ENCODE data around the gene MRPS16. TPM values are rescaled to one million over a fixed set of nuclear protein-coding genes. Genes with fewer than 3 reads are reported as not detected.

MRPS16 gene
- total RNA-seq, 1 donor from 2014 or later: 57.4 TPM

DNA sequence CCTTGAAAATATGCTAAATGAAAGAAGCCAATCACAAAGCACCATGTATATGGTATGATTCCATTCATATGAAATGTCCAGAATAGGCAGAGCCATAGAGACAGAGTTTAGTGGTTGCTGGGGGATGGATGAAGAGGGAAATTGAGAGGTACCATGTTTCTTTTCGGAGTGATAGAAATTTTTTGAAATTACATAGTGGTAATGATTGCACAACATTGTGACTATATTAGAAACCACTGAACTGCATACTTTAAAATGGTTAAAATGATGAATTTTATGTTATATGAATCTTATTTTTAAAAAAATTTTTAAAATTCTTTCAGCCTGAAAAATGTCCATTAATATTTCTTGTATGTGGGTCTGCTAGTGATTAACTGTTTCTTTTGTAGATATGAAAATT lies 31.5 kb downstream of the MRPS16 start:
- no peak overlapping the region for H3K4me3 ChIP-seq (ENCODE audit: low read length in 3 of 3)
- no peaks in the 10 kb centered on the region for H3K9me3 ChIP-seq (ENCODE audit: control insufficient read depth in 3 of 3, low read length in 3 of 3)
- H3K9ac ChIP-seq (ENCODE audit: low read depth in 1 of 3, low read length in 3 of 3): no peak overlapping the region
- no peak overlapping the region for H3K27ac ChIP-seq (ENCODE audit: low read depth, low read length)
- peaks cover 10 to 19% (median 16%) of the 10 kb centered on the region in 3 donors for H3K36me3 ChIP-seq (ENCODE audit: control insufficient read depth in 3 of 3, insufficient read depth in 3 of 3, low read length in 3 of 3)
- H3K27me3 ChIP-seq (ENCODE audit: control insufficient read depth in 3 of 3, insufficient read depth in 3 of 3, low read length in 3 of 3): no peaks in the 10 kb centered on the region
- H3K4me1 ChIP-seq (ENCODE audit: control insufficient read depth in 3 of 3, insufficient read depth in 3 of 3, low read length in 3 of 3): no peaks in the 10 kb centered on the region

DNA sequence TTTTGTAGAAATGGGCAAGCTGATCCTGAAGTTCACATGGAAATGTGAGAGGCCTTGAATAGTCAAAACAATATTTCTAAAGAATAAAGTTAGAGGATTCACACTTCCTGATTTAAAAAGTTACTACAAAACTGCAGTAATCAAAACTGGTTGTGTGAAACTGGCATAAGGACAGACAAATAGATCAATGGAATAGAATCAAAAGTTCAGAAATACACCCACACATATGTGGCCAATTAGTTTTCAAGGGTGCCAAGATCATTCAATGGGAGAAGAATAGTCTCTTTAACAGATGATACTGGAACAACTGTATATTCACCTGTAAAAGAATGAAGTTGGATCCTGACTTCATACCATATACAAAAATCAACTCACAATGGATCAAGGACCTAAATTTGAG lies 33.1 kb downstream of the MRPS16 start:
- H3K36me3 ChIP-seq (ENCODE audit: control insufficient read depth in 3 of 3, insufficient read depth in 3 of 3, low read length in 3 of 3): peaks cover 10 to 19% (median 16%) of the 10 kb centered on the region in 3 donors
- no peaks in the 10 kb centered on the region for H3K27me3 ChIP-seq (ENCODE audit: control insufficient read depth in 3 of 3, insufficient read depth in 3 of 3, low read length in 3 of 3)
- H3K9ac ChIP-seq (ENCODE audit: low read depth in 1 of 3, low read length in 3 of 3): no peak overlapping the region
- no peaks in the 10 kb centered on the region for H3K4me1 ChIP-seq (ENCODE audit: control insufficient read depth in 3 of 3, insufficient read depth in 3 of 3, low read length in 3 of 3)
- no peak overlapping the region for H3K4me3 ChIP-seq (ENCODE audit: low read length in 3 of 3)
- no peak overlapping the region for H3K27ac ChIP-seq (ENCODE audit: low read depth, low read length)
- H3K9me3 ChIP-seq (ENCODE audit: control insufficient read depth in 3 of 3, low read length in 3 of 3): no peaks in the 10 kb centered on the region

DNA sequence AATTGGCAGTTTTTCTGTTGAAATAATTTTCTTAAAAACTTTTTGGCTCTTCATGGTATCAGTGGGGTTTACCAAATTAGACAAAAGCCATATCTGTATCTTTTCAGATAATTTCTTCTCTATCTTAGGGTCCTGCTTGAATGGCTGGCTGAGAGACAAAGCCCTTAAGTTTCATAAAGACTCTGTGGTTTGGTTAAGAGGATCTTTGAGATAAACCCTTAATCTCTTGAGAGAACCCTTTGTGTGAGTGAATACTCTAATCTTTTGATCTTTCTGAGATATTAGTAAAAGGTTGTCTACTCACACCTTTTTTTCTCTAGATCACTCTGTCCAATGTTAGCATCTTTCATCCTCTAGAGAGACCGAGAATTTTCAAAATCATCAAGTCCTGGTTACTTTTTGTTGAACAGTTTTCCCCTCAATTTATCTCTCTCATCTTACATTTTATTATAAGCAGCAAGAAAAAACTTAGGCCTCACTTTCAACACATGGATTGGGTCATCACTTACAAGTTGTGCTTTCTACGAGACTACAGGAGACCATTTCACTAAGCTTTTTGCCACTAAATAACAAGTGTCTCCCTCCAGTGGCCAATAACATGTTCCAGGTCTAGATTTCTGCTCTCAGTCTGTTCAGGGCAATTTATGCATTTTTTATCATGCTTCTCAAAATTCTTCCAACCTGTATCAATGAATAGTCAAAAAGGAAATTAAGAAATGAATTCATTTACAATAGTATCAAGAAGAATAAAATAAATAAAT lies 33.8 kb downstream of the MRPS16 start:
- H3K4me1 ChIP-seq (ENCODE audit: control insufficient read depth in 3 of 3, insufficient read depth in 3 of 3, low read length in 3 of 3): no peaks in the 10 kb centered on the region
- H3K27me3 ChIP-seq (ENCODE audit: control insufficient read depth in 3 of 3, insufficient read depth in 3 of 3, low read length in 3 of 3): no peaks in the 10 kb centered on the region
- no peak overlapping the region for H3K9ac ChIP-seq (ENCODE audit: low read depth in 1 of 3, low read length in 3 of 3)
- H3K36me3 ChIP-seq (ENCODE audit: control insufficient read depth in 3 of 3, insufficient read depth in 3 of 3, low read length in 3 of 3): peaks cover 10 to 19% (median 16%) of the 10 kb centered on the region in 3 donors
- H3K9me3 ChIP-seq (ENCODE audit: control insufficient read depth in 3 of 3, low read length in 3 of 3): no peaks in the 10 kb centered on the region
- H3K27ac ChIP-seq (ENCODE audit: low read depth, low read length): no peak overlapping the region
- H3K4me3 ChIP-seq (ENCODE audit: low read length in 3 of 3): no peak overlapping the region

DNA sequence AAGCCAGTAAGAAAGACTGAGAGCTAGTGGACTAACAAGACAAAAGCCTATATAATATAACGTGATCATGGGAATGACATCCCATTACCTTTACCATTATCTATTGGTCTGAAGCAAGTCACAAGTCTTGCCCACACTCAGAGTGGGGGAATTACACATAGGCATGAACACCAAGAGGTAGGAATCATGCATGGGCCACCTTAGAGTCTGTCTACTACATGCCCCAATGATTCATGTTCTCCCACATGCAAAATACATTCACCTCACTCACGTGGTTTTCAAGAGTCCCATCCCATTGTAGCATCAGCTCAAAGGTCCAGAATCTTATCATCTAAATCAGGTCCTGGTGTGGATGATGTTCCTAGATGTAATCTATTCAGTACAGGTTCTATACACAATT lies 34.8 kb downstream of the MRPS16 start:
- Histone ChIP-seq H3K36me3 (ENCODE audit: control insufficient read depth in 3 of 3, insufficient read depth in 3 of 3, low read length in 3 of 3) (peaks cover 10 to 19% (median 16%) of the 10 kb centered on the region in 3 donors), H3K9me3 (ENCODE audit: control insufficient read depth in 3 of 3, low read length in 3 of 3) (no peaks in the 10 kb centered on the region), H3K9ac (ENCODE audit: low read depth in 1 of 3, low read length in 3 of 3) (no peak overlapping the region), H3K4me3 (ENCODE audit: low read length in 3 of 3) (no peak overlapping the region), H3K27ac (ENCODE audit: low read depth, low read length) (no peak overlapping the region), H3K27me3 (ENCODE audit: control insufficient read depth in 3 of 3, insufficient read depth in 3 of 3, low read length in 3 of 3) (no peaks in the 10 kb centered on the region), H3K4me1 (ENCODE audit: control insufficient read depth in 3 of 3, insufficient read depth in 3 of 3, low read length in 3 of 3) (no peaks in the 10 kb centered on the region)

DNA sequence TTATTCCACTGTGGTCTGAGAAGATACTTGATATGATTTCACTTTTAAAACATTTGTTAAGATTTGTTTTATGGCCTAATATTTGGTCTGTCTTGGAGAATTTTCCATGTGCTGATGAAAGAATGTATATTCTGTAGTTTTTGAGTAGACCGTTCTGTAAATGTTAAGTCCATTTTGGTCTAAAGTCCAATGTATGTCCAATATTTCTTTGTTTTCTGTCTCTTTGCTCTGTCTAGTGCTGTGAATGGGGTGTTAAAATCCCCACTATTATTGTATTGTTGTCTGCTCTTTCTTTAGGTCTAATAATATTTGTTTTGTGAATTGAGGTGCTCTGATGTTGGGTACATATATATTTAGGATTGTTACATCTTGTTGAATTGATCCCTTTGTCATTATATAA lies 36.7 kb downstream of the MRPS16 start:
- Histone ChIP-seq H3K9me3 (ENCODE audit: control insufficient read depth in 3 of 3, low read length in 3 of 3) (no peaks in the 10 kb centered on the region), H3K27me3 (ENCODE audit: control insufficient read depth in 3 of 3, insufficient read depth in 3 of 3, low read length in 3 of 3) (no peaks in the 10 kb centered on the region), H3K27ac (ENCODE audit: low read depth, low read length) (no peak overlapping the region), H3K4me1 (ENCODE audit: control insufficient read depth in 3 of 3, insufficient read depth in 3 of 3, low read length in 3 of 3) (no peaks in the 10 kb centered on the region), H3K36me3 (ENCODE audit: control insufficient read depth in 3 of 3, insufficient read depth in 3 of 3, low read length in 3 of 3) (peaks cover 10 to 19% (median 16%) of the 10 kb centered on the region in 3 donors), H3K4me3 (ENCODE audit: low read length in 3 of 3) (no peak overlapping the region), H3K9ac (ENCODE audit: low read depth in 1 of 3, low read length in 3 of 3) (no peak overlapping the region)

DNA sequence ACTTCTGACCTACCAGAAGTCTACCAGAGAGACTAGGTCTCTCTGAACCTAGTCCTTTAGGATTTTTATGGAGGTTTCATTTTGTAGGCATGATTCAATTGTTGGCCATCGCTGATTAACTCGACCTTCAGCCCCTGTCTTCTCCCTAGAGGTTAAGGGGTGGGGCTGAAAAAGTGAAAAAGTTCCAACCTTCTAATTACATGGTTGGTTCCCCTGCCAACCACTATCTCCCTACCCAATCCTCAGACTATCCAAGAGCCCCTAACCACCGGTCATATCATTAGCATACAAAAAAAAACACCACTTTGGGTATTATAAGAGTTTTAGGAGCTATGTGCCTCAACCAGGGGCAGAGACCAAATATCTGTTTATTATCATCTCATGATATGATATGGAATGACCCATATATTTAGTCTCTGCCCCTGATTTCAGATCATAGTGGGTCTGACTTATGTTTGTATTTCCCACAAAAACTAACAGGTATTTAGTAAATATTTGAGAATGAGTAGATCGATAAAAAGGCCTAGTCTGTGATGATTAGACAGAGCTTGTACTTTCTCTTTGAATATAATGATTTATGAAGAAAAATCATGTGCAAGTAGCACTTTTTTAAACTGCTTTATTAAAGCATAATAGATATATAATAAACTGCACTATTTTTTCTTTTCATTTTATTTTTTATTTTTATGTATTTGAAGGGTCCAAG lies 41.2 kb downstream of the MRPS16 start:
- no peaks in the 10 kb centered on the region for H3K27me3 ChIP-seq (ENCODE audit: control insufficient read depth in 3 of 3, insufficient read depth in 3 of 3, low read length in 3 of 3)
- no peak overlapping the region for H3K9ac ChIP-seq (ENCODE audit: low read depth in 1 of 3, low read length in 3 of 3)
- no peak overlapping the region for H3K4me3 ChIP-seq (ENCODE audit: low read length in 3 of 3)
- H3K9me3 ChIP-seq (ENCODE audit: control insufficient read depth in 3 of 3, low read length in 3 of 3): no peaks in the 10 kb centered on the region
- H3K27ac ChIP-seq (ENCODE audit: low read depth, low read length): no peak overlapping the region
- H3K36me3 ChIP-seq (ENCODE audit: control insufficient read depth in 3 of 3, insufficient read depth in 3 of 3, low read length in 3 of 3): peaks cover 2 to 3% (median 2%) of the 10 kb centered on the region in 3 donors
- H3K4me1 ChIP-seq (ENCODE audit: control insufficient read depth in 3 of 3, insufficient read depth in 3 of 3, low read length in 3 of 3): no peaks in the 10 kb centered on the region

DNA sequence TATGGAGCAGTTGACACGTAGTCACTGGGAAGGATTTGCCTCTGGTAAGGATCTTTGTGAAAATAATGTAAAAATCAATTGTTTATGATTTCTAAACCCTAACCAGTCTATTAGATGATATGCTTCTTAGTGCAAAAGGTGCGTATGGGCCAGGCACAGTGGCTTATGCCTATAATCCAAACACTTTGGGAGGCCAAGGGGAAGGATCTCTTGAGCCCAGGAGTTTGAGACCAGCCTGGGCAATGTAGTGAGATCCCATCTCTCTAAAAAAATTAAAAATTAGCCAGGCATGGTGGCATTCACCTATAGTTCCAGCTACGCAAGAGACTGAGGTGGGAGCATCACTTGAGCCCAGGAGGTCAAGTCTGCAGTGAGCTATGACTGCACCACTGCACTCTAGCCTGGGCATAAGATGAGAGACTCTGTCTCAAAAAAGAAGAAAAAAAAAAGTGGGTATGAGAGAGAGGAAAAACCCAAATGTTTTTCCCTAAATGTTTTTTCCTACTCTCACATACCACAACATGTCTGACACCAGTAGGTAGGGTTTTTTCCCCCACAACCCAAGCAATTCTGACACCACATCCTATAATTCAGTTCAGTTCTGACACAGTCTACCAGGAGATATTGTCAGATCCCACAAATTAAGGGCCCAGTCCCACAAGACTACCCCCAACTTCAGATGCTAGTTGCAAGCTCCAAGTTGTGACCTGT lies 41.9 kb downstream of the MRPS16 start:
- Histone ChIP-seq H3K9ac (ENCODE audit: low read depth in 1 of 3, low read length in 3 of 3) (no peak overlapping the region), H3K27me3 (ENCODE audit: control insufficient read depth in 3 of 3, insufficient read depth in 3 of 3, low read length in 3 of 3) (no peaks in the 10 kb centered on the region), H3K4me1 (ENCODE audit: control insufficient read depth in 3 of 3, insufficient read depth in 3 of 3, low read length in 3 of 3) (no peaks in the 10 kb centered on the region), H3K36me3 (ENCODE audit: control insufficient read depth in 3 of 3, insufficient read depth in 3 of 3, low read length in 3 of 3) (peaks cover 0 to 3% (median 2%) of the 10 kb centered on the region in 3 donors), H3K4me3 (ENCODE audit: low read length in 3 of 3) (no peak overlapping the region), H3K27ac (ENCODE audit: low read depth, low read length) (no peak overlapping the region), H3K9me3 (ENCODE audit: control insufficient read depth in 3 of 3, low read length in 3 of 3) (no peaks in the 10 kb centered on the region)

DNA sequence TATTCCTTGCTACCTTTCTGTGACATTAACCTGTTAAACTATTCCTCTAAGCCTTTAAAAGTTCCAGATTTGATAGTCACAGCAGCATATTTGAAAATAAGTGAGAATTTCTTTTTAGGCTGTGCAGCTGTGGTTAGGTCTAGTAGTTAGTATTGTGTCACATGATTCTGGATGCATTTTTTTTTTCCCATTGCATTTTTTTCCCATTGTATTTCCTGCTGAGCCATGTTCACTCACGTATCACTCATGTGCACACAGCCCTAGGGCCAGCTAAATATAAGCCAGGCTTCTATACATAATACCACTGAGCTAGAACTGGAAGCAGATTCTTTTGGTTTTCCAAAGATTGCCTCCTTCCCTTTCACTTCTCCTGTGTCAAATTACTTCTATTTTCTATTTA lies 42.7 kb downstream of the MRPS16 start:
- H3K36me3 ChIP-seq (ENCODE audit: control insufficient read depth in 3 of 3, insufficient read depth in 3 of 3, low read length in 3 of 3): peaks cover 0 to 3% (median 2%) of the 10 kb centered on the region in 3 donors
- H3K9ac ChIP-seq (ENCODE audit: low read depth in 1 of 3, low read length in 3 of 3): no peak overlapping the region
- no peaks in the 10 kb centered on the region for H3K4me1 ChIP-seq (ENCODE audit: control insufficient read depth in 3 of 3, insufficient read depth in 3 of 3, low read length in 3 of 3)
- H3K27me3 ChIP-seq (ENCODE audit: control insufficient read depth in 3 of 3, insufficient read depth in 3 of 3, low read length in 3 of 3): no peaks in the 10 kb centered on the region
- no peak overlapping the region for H3K4me3 ChIP-seq (ENCODE audit: low read length in 3 of 3)
- H3K27ac ChIP-seq (ENCODE audit: low read depth, low read length): no peak overlapping the region
- H3K9me3 ChIP-seq (ENCODE audit: control insufficient read depth in 3 of 3, low read length in 3 of 3): no peaks in the 10 kb centered on the region

DNA sequence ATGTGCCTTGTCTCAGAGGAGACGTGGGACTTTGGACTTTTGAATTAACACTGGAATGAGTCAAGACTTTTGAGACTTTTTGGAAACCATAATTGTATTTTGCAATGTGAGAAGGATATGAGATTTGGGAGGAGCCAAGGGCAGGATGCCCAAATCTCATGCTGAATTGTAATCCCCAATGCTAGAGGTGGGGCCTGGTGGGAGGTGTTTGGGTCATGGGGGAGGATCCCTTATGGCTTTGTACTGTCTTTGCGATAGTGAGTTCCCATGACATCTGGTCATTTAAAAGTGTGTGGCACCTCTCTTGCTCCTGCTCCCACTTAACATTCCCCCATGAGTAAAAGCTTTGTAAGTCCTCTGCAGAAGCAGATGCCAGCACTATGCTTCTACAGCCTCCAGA lies 44.6 kb downstream of the MRPS16 start:
- Histone ChIP-seq H3K4me1 (ENCODE audit: control insufficient read depth in 3 of 3, insufficient read depth in 3 of 3, low read length in 3 of 3) (no peaks in the 10 kb centered on the region), H3K36me3 (ENCODE audit: control insufficient read depth in 3 of 3, insufficient read depth in 3 of 3, low read length in 3 of 3) (peaks cover 1 to 3% (median 2%) of the 10 kb centered on the region in 3 donors), H3K4me3 (ENCODE audit: low read length in 3 of 3) (no peak overlapping the region), H3K27ac (ENCODE audit: low read depth, low read length) (no peak overlapping the region), H3K9me3 (ENCODE audit: control insufficient read depth in 3 of 3, low read length in 3 of 3) (no peaks in the 10 kb centered on the region), H3K27me3 (ENCODE audit: control insufficient read depth in 3 of 3, insufficient read depth in 3 of 3, low read length in 3 of 3) (no peaks in the 10 kb centered on the region), H3K9ac (ENCODE audit: low read depth in 1 of 3, low read length in 3 of 3) (no peak overlapping the region)

DNA sequence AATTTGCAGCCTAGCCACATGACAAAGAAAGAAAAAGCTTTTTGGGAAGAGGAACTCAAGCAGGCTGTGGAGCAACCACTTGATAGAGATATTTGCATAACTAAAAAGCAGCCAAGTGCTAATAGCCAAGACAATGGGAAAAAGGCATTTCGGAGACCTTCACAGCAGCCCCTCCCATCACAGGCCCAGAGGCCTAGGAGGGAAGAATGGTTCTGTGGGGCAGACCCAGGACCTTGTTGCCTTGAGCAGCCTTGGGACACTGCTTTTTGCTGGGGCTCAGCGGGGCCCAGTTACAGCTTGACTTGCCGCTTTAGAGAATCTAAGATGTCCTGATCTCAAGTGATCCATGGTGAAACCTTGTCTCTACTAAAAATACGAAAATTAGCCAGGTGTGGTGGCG lies 46.1 kb downstream of the MRPS16 start:
- Histone ChIP-seq H3K4me1 (ENCODE audit: control insufficient read depth in 3 of 3, insufficient read depth in 3 of 3, low read length in 3 of 3) (no peaks in the 10 kb centered on the region), H3K9me3 (ENCODE audit: control insufficient read depth in 3 of 3, low read length in 3 of 3) (no peaks in the 10 kb centered on the region), H3K4me3 (ENCODE audit: low read length in 3 of 3) (no peak overlapping the region), H3K36me3 (ENCODE audit: control insufficient read depth in 3 of 3, insufficient read depth in 3 of 3, low read length in 3 of 3) (peaks cover 2 to 4% (median 3%) of the 10 kb centered on the region in 3 donors), H3K27ac (ENCODE audit: low read depth, low read length) (no peak overlapping the region), H3K9ac (ENCODE audit: low read depth in 1 of 3, low read length in 3 of 3) (no peak overlapping the region), H3K27me3 (ENCODE audit: control insufficient read depth in 3 of 3, insufficient read depth in 3 of 3, low read length in 3 of 3) (no peaks in the 10 kb centered on the region)
